T47D (cell line): ENCODE results near the gene CCP110.

ENCODE experiments used
- DNase-seq, 2 experiments: peaks; one replicate each; pipeline versions ENCODE4 v3.0.0 to v3.0.0-alpha.2; 2011 to 2012; ENCODE audit warnings: low read depth in 1 of 2, low spot score in 1 of 2
- JUND ChIP-seq: IDR thresholded peaks from 2 replicates; pipeline ENCODE4 v1.6.1; 2012; ENCODE audit warnings: low read depth
- in situ Hi-C: cut with HindIII; loops from 2 replicates; pipeline ENCODE4 v1.10.0; 2016; ENCODE audit warnings: low sequenced_read_pairs, low pct_unique_long_range_greater_than_20kb

Gene CCP110

DNA sequence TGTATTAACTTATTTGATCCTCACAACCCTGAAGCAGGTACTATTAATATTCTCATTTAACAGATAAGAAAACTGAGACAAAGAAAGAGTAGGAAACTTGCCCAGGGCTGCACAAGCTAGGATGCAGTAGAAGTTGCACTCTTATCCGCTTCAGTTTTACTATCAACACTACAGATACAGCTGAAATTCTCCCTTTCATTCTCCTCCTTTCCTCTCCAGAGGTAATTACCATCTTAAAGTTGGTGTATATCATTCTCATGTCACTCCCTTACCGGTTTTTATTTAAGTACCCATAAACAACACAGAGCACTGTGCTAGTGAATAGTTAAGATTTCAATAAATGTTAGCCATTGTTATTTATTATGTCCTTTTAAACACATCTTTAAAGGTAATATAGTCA, 5.4 kb upstream of the CCP110 start:
- DNase-seq: no peak
- TF ChIP-seq JUND: no peak
- in situ Hi-C loops: no loop called here

DNA sequence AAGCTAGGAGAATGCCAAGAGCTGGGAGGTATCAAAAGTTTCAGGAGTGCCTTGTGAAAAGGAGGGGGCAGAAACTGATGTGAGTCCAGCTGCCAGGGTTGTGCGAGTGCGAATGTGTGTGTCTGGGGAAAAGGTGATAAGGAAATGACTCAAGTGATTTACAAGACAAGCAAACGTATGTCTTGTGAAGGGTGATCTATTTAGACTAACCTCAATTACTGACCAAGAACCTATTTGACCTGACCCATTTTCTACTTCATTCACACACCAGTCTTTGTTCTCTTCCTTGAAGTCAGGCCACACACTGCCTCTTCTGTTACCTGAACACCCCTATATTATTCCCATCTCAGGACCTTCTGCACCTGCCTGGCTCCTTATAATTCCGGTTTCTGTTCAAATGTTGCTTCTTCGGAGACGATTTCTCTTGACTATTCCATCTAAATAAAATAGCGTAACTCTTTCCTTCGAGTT, 2.8 kb upstream of the CCP110 start:
- no peak for TF ChIP-seq JUND
- no peak for DNase-seq
- in situ Hi-C loops: no loop called here

DNA sequence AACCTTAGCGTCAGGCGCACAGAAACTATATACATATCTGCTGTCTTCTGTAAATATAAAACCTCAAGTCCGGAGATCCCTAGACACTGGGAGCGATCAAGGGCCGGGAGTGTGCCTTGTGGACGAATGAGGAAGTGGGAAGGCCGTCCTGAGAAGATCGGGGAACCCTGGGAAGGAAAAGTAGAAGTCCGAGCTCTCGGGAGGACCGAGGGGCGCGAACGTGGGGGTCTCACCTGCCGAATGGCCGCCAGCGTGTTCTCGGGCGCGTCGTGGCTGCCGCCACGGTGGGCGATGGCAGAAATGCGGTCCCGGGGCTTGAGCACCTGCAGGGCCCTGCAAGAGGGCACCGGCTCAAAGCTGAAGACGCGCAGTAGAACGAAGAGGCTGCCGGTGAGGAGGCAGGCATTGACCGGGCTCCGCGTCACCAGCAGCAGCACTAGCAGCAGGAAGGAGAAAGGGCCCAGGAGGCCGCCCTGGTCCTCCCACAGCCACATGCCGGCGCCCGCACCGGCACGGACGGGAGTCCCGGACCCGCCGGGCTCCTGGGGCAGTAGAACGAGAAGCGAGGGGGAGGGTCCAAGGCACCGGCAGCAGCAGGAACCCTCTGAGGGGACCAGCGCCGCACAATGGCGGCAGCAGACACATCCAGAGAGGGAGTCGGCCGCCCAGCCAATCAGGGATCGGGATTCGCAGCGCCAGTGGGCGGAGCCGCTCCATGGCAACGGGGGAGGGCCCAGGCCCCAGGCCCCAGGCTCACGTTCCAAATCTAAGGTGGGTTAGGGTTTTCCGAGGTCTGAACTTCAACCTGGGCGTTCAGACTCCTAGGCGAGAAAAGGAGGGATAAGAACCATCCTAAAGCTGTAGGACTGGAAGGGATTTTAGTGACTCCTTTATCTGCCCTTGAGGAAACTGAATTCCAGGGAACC, 2.0 kb upstream of the CCP110 start, which contains the start of gene GDE1:
Gene GDE1 (minus strand): TSS at position 628 of the 926 bp plus-strand sequence. CDS start 134 bp downstream, at position 494.
- in situ Hi-C loops: no loop called here
- no peak for TF ChIP-seq JUND
- peak; percentile 91 to 92 for DNase-seq

DNA sequence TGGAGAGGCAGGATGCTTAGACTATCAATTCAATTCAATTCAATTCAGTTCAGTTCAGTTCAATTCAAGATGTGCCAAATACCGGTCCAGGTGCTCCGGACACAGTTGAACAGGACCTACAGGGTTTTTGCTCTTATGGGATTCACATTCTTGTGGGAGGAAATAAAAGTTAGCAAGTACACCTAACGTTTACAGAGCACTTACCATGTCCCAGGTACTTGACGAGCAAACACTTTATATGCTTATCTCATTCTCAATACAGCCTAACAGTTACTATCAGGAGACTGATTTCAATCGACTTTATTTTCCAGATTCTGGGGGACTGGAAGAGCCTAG, 1.4 kb upstream of the CCP110 start:
- DNase-seq: peak in 1 of 2 experiments; percentile 54
- no peak for TF ChIP-seq JUND
- in situ Hi-C loops: no loop called here

DNA sequence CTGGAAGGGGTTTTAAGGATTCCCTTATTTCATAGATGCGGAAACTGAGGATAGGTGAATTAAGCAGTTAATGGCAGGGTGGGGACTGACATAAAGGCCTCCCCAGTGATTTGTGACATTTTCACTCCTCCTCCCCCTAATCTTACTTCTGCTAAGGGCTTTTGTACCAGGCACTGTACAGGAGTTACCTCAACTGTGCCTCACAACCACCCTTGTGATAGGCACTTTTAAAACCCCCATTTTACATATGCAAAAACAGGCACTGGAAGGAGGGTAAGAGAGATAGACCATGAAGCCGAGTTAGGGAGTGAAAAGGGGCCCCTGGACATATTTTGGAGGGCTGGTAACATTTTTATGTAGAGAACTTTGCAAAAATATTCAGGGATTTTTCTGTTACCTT, 982 bp upstream of the CCP110 start:
- DNase-seq: no peak
- TF ChIP-seq JUND: no peak
- in situ Hi-C loops: no loop called here

DNA sequence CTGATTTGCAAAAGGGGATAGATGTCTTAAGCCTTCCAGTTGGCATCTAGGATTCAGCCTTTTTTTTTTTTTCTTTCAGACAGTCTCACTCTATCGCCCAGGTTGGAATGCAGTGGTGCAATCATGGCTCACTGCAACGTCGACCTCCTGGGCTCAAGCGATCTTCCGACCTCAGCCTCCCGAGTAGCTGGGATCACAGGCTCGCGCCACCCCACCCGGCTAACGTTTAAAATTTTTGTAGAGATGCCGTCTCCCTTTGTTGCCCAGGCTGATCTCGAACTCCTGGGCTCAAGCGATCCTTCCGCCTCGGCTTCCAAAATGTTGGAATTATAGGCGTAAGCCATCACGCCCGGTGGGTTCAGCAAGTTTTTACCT, 571 bp upstream of the CCP110 start:
- in situ Hi-C loops: no loop called here
- no peak for TF ChIP-seq JUND
- DNase-seq: no peak

DNA sequence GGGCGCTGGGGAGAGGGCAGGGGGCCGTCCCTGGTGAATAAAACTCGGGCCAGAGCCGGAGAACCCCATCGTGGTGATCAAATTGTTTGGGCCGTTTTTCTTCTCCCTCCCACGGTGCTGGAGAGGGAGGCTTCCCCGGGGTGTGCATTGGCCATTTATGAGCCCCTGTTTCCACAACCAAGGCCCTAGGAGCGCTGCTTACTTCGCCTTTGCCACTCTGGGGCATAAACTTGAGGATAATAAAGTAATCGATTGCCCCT, 544 bp downstream of the CCP110 start:
- TF ChIP-seq JUND: no peak
- DNase-seq: no peak
- in situ Hi-C loops: no loop called here

DNA sequence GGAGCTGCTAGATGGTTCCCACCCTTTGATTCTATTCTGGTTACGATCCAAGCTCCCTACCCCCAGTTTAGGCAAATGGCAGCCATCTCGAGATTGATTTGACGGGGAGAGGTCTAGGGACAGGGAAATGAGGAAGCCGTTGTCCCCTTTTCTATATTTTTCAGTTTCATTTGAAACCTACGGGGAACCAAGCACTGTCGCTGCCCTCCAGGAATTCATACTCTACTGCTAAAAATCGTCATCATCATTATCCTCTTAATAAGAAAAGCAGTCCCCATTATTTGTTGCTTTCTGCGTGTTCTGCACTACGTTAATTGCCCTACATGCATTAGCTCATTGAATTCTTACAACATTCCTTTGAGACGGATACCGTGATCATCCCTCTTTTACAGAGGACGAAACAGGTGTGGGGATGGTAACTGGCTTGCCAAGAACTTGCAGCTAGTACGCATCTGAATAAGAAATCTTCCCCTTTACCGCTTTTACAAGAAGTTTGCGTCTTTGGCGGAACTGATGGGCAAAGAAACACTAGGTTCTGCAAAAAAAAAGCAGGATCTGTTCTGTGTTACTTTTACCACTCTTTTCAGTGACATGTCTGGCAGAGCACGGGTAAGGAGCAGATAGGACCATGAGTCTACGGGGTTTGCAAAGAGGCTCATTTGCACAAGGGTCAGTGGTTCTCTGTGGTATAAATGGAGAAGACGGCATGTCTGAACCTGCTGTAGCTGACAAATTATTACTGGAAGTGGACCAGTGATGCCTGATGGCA, 1.1 kb downstream of the CCP110 start:
- in situ Hi-C loops: no loop called here
- TF ChIP-seq JUND: no peak
- DNase-seq: no peak

DNA sequence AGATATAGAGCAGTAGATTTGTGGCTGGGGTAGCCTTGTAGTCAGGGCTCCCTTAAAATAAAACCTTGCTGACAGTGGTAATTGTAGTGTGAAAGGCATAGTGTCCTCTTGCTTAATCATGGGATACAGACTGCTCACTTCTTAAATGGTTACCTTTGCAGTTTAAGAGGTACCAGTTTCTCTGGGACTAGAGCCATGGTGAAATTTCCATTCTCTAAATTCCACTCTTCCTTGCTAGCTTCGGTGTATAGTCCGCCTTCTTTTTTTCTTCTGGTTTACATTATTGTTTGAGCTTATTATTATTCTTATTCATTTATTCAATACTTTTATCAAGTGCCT, 1.6 kb downstream of the CCP110 start:
- in situ Hi-C loops: no loop called here
- DNase-seq: no peak
- TF ChIP-seq JUND: no peak

DNA sequence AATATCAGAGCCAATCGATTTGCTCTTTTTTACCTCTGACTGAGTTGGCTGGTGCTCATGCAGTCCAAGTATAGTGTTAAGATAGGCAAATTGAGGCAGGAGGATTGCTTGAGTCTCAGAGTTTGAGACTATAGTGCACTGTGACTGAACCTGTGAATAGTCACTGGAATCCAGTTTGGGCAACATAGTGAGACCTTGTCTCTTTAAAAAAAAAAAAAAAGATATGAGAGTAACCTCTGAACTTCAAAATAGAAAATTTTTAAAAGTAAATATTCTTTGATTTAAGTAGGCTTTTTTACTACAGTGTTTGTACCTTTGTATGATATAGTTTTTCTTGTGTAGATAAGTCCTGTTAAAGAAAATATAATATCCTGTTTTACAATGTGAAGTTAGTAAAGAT, 3.4 kb downstream of the CCP110 start:
- DNase-seq: no peak
- in situ Hi-C loops: no loop called here
- TF ChIP-seq JUND: no peak

DNA sequence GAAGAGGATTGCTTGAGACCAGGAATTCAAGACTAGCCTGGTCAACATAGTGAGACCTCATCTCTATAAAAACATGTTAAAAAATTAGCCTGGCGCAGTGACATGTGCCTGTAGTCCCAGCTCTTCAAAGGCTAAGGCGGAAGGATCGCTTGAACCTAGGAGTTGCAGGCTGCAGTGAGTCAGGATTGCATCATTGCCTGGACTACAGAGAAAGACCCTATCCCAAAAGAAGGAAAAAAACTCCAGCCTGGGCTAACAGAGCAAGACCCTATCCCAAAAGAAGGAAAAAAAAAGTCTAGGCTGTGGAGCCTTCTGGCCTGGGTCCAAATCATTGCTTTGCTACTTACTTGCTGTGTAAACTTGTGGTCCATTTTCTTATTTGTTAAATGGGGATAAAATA, 4.9 kb downstream of the CCP110 start:
- in situ Hi-C loops: no loop called here
- no peak for TF ChIP-seq JUND
- DNase-seq: no peak

DNA sequence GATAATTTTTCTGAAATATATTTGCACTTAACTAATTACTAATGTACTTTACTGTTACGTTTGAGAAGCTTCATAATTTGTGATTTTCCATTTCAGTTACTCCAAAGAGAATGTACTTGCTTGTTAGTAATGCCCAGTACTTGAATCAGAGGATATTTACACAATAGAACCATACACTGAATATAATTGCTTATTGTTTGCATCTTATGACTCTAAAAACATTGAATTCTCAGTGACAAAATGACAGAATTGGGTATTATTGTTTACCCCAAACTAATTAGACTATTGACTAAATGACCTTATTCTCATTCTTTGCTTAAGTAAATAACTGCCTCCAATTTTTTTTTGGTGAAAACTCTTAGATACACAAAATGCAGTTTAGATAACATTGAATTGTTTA, 8.9 kb downstream of the CCP110 start:
- TF ChIP-seq JUND: no peak
- in situ Hi-C loops: no loop called here
- DNase-seq: no peak

DNA sequence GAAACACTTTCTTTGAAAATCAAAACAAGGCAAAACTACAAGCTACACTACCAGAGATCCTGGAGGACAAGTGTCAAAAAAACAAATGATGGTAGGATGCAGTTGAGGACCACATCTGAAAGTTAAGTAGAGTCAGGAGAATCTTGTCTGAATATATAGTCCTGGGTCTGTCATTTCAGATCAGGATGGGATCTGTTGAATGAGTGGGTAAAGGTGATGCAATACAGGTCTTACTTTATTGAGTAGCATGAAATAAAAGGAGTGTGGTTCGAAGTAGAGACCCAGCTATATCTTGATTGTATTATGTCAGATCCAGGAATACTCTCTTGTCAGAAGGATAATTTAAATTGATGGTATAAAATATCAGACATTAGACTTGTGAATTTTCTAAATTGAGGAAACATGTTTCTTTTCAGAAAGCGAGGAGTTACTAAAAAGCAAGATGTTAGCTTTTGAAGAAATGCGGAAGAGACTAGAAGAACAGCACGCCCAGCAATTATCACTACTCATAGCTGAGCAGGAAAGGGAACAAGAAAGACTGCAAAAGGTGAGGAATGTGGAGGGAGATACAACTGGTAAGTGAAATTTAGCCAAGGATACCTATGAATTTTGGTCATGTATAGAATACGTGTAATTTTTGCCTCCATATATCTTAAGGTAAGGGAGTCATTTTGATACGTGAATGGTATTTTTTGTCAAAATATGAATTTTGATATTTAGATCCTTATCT, 16.7 kb downstream of the CCP110 start:
- no peak for DNase-seq
- TF ChIP-seq JUND: no peak
- in situ Hi-C loops: no loop called here
